ENCODE measurements around the gene COL23A1.

The COL23A1 gene

GRCh38 chr5:178287791-178288105 is 302.4 kb downstream of the COL23A1 start:
- CTCF ChIA-PET = interaction anchor here (0.6 to 1.0 kb wide), 2 partner anchors 53 to 1501 kb away, joined by 3 to 6 read pairs; no protein-coding TSS in a partner anchor

More at GRCh38 chr5:178287791-178288105, 302.4 kb downstream of the COL23A1 start:
- no peak overlapping the region for H3K27ac ChIP-seq (ENCODE audit: extremely low read depth, low read depth, low read length)
- TF ChIP-seq ZBTB21 (tag by site-specific recombination; IDR thresholded peaks at IDR 0.05) = no peak
- TF ChIP-seq MEIS1 (CRISPR knock-in tag; IDR thresholded peaks at IDR 0.05; ENCODE audit: borderline replicate concordance) = no peak
- TF ChIP-seq ZNF350 (tag by site-specific recombination; IDR thresholded peaks at IDR 0.05) = no peak
- no peak for TF ChIP-seq ZNF174 (tag by site-specific recombination; IDR thresholded peaks at IDR 0.05)
- TF ChIP-seq ZSCAN23 (tag by site-specific recombination; IDR thresholded peaks at IDR 0.05) = no peak
- TF ChIP-seq ZNF626 (tag by site-specific recombination; IDR thresholded peaks at IDR 0.05) = no peak
- no peak for TF ChIP-seq BCL11B (tag by site-specific recombination; IDR thresholded peaks at IDR 0.05; ENCODE audit: low read depth)
- no peak for TF ChIP-seq ZNF266 (tag by site-specific recombination; IDR thresholded peaks at IDR 0.05; ENCODE audit: low read depth)
- TF ChIP-seq ZNF416 (tag by site-specific recombination; IDR thresholded peaks at IDR 0.05) = no peak
- TF ChIP-seq, protein P1, sequence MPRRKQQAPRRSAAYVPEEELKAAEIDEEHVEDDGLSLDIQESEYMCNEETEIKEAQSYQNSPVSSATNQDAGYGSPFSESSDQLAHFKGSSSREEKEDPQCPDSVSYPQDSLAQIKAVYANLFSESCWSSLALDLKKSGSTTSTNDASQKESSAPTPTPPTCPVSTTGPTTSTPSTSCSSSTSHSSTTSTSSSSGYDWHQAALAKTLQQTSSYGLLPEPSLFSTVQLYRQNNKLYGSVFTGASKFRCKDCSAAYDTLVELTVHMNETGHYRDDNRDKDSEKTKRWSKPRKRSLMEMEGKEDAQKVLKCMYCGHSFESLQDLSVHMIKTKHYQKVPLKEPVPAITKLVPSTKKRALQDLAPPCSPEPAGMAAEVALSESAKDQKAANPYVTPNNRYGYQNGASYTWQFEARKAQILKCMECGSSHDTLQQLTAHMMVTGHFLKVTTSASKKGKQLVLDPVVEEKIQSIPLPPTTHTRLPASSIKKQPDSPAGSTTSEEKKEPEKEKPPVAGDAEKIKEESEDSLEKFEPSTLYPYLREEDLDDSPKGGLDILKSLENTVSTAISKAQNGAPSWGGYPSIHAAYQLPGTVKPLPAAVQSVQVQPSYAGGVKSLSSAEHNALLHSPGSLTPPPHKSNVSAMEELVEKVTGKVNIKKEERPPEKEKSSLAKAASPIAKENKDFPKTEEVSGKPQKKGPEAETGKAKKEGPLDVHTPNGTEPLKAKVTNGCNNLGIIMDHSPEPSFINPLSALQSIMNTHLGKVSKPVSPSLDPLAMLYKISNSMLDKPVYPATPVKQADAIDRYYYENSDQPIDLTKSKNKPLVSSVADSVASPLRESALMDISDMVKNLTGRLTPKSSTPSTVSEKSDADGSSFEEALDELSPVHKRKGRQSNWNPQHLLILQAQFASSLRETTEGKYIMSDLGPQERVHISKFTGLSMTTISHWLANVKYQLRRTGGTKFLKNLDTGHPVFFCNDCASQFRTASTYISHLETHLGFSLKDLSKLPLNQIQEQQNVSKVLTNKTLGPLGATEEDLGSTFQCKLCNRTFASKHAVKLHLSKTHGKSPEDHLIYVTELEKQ (tag by site-specific recombination; IDR thresholded peaks at IDR 0.05; ENCODE audit: borderline replicate concordance) = no peak
- TF ChIP-seq, protein P2, sequence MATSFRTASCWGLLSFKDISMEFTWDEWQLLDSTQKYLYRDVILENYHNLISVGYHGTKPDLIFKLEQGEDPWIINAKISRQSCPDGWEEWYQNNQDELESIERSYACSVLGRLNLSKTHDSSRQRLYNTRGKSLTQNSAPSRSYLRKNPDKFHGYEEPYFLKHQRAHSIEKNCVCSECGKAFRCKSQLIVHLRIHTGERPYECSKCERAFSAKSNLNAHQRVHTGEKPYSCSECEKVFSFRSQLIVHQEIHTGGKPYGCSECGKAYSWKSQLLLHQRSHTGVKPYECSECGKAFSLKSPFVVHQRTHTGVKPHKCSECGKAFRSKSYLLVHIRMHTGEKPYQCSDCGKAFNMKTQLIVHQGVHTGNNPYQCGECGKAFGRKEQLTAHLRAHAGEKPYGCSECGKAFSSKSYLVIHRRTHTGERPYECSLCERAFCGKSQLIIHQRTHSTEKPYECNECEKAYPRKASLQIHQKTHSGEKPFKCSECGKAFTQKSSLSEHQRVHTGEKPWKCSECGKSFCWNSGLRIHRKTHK (tag by site-specific recombination; IDR thresholded peaks at IDR 0.05) = no peak
- TF ChIP-seq ZNF394 (tag by site-specific recombination; IDR thresholded peaks at IDR 0.05; ENCODE audit: borderline replicate concordance) = no peak
- TF ChIP-seq, protein P3, sequence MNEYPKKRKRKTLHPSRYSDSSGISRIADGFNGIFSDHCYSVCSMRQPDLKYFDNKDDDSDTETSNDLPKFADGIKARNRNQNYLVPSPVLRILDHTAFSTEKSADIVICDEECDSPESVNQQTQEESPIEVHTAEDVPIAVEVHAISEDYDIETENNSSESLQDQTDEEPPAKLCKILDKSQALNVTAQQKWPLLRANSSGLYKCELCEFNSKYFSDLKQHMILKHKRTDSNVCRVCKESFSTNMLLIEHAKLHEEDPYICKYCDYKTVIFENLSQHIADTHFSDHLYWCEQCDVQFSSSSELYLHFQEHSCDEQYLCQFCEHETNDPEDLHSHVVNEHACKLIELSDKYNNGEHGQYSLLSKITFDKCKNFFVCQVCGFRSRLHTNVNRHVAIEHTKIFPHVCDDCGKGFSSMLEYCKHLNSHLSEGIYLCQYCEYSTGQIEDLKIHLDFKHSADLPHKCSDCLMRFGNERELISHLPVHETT (tag by site-specific recombination; IDR thresholded peaks at IDR 0.05) = no peak
- no peak for TF ChIP-seq PRDM2 (tag by site-specific recombination; IDR thresholded peaks at IDR 0.05; ENCODE audit: borderline replicate concordance)
- no peak for TF ChIP-seq ZNF280C (tag by site-specific recombination; IDR thresholded peaks at IDR 0.05)
- no peak for TF ChIP-seq ZFP37 (tag by site-specific recombination; IDR thresholded peaks at IDR 0.05)
- no peak for TF ChIP-seq ZFP69B (tag by site-specific recombination; IDR thresholded peaks at IDR 0.05)
- TF ChIP-seq PATZ1 (tag by site-specific recombination; IDR thresholded peaks at IDR 0.05) = no peak
- TF ChIP-seq ZNF10 (tag by site-specific recombination; IDR thresholded peaks at IDR 0.05) = no peak
- POLR2A ChIA-PET = no interaction called here
- H3K9me3 ChIP-seq (ENCODE audit: control insufficient read depth, insufficient read depth, low read depth, low read length) = no peaks in the 10 kb centered on the region
- no peaks in the 10 kb centered on the region; the same call in 1 of the 2 replicates for H3K4me1 ChIP-seq (ENCODE audit: control insufficient read depth, insufficient read depth, low read length)
- H3K4me3 ChIP-seq (ENCODE audit: low read depth, low read length) = no peak overlapping the region
- H3K36me3 ChIP-seq (ENCODE audit: control insufficient read depth in 2 of 2, insufficient read depth in 1 of 2, low read length in 2 of 2) = no peaks in the 10 kb centered on the region

All from HEK293 (cell line).